ENCODE measurements around the gene PIWIL1. TPM values are rescaled to one million over a fixed set of nuclear protein-coding genes. Genes with fewer than 3 reads are reported as not detected.

PIWIL1 gene
- total and polyA plus RNA-seq, 2 of the 4 experiments (the other 2 are of a cell fraction): not detected

DNA sequence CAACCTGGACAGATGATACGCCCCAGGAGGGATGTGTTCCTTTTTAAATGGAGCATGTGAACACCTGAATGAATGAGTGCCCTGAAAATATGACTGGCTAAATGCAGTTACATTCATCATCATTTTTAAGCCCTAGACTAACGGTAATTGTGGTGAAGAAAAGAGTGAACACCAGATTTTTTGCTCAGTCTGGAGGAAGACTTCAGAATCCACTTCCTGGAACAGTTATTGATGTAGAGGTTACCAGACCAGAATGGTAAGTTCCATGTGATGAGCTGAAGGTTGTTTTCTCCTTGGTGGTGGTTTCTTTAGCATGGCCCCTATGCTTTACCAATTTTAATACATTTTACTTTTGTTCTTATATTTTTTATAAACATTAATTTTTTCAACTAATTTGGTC lies 29.3 kb downstream of the PIWIL1 start:
- intact Hi-C loops (cut with micrococcal nuclease): no loop called here
- ChIA-PET CTCF (no interaction called here), POLR2A (ENCODE audit: unreplicated experiment) (no interaction called here)
- in situ Hi-C loops (cut with MboI; ENCODE audit: low sequenced_read_pairs): no loop called here
- dilution Hi-C loops (cut with HindIII; ENCODE audit: low sequenced_read_pairs, unreplicated experiment): no loop called here
- no peak for TF ChIP-seq SMC3 (IDR thresholded peaks at IDR 0.05; ENCODE audit: low read depth, low read length)
- TF ChIP-seq POLR2A (IDR thresholded peaks at IDR 0.05; ENCODE audit: low read depth, low read length): no peak
- no peak for TF ChIP-seq MXI1 (IDR thresholded peaks at IDR 0.05; ENCODE audit: borderline replicate concordance, low read depth, low read length)
- TF ChIP-seq MAFK (IDR thresholded peaks at IDR 0.05; ENCODE audit: low read depth, low read length): no peak
- no peak overlapping the region for H4K5ac ChIP-seq (ENCODE audit: low read depth, low read length)
- no peaks in the 10 kb centered on the region for H3K27me3 ChIP-seq (ENCODE audit: control insufficient read depth, insufficient read depth, low read length)
- H3K9me1 ChIP-seq (ENCODE audit: insufficient read depth, low read length): no peaks in the 10 kb centered on the region
- no peak overlapping the region for H2BK20ac ChIP-seq (ENCODE audit: low read depth, low read length)
- H3K4me2 ChIP-seq (ENCODE audit: low read depth, low read length): no peak overlapping the region
- H3K4me3 ChIP-seq (ENCODE audit: insufficient read depth, low read depth, low read length): no peak overlapping the region
- H3K4me1 ChIP-seq (ENCODE audit: control insufficient read depth, insufficient read depth, low read length): no peaks in the 10 kb centered on the region
- H3K9me3 ChIP-seq (ENCODE audit: control insufficient read depth, insufficient read depth, low read length): peaks cover 16% of the 10 kb centered on the region
- no peak overlapping the region for H4K91ac ChIP-seq (ENCODE audit: insufficient read depth, low read depth, low read length)
- H2AFZ ChIP-seq (replicated peaks; ENCODE audit: low read length, poor library complexity): no peak overlapping the region
- H4K20me1 ChIP-seq (ENCODE audit: insufficient read depth, low read length): no peaks in the 10 kb centered on the region
- DNase-seq (no peak), ATAC-seq (ENCODE audit: low read depth) (no peak)
- no peak overlapping the region for H4K8ac ChIP-seq (ENCODE audit: low read depth in 2 of 2, low read length in 2 of 2)
- H3K36me3 ChIP-seq (ENCODE audit: control insufficient read depth, insufficient read depth, low read length): no peaks in the 10 kb centered on the region
- BruUV-seq (replicated peaks): no TSS peak
- no peak overlapping the region for H3K56ac ChIP-seq (ENCODE audit: extremely low read depth, insufficient read depth, low read length)
- no peak overlapping the region for H2BK120ac ChIP-seq (ENCODE audit: low read depth, low read length)
- no peak overlapping the region for H3K9ac ChIP-seq (ENCODE audit: low read depth, low read length)
- H2AK5ac ChIP-seq (ENCODE audit: low read depth, low read length): no peak overlapping the region
- no peak overlapping the region for H2BK15ac ChIP-seq (ENCODE audit: low read depth, low read length)
- WGBS, 2 experiments (ENCODE audit: extremely low coverage in 2 of 2, insufficient read length in 1 of 2): no CpG with 5 or more reads among the region's 2 CpGs
- H3K14ac ChIP-seq (replicated peaks; ENCODE audit: low read depth, low read length): no peak overlapping the region
- H2AK9ac ChIP-seq (replicated peaks; ENCODE audit: low read depth, low read length, poor library complexity): no peak overlapping the region
- no peak overlapping the region for H3K18ac ChIP-seq (ENCODE audit: low read depth, low read length)
- no peak overlapping the region for H3K27ac ChIP-seq (ENCODE audit: insufficient read depth, low read length)
- no peak overlapping the region for H3K23ac ChIP-seq (ENCODE audit: low read depth, low read length)
- no peak overlapping the region for H2BK5ac ChIP-seq (ENCODE audit: low read depth, low read length, poor library complexity, severe bottlenecking)
- H3K4ac ChIP-seq (ENCODE audit: low read depth, low read length): no peak overlapping the region
- no peaks in the 10 kb centered on the region for H3K79me1 ChIP-seq (ENCODE audit: low read depth in 1 of 2, low read length in 2 of 2)

Measured in IMR-90 (cell line).